GM19023 (cell line): ENCODE data around the gene ZDHHC14.

Experiments
- ATAC-seq: cut with Tn5 transposase; IDR thresholded peaks from one replicate; pipeline ENCODE4 v1.9.1; 2021; ENCODE audit warnings: mild to moderate bottlenecking, moderate library complexity; ENCODE audit not compliant: unreplicated experiment

Gene ZDHHC14

GRCh38 chr6:157652601-157653363 lies 271.8 kb downstream of the ZDHHC14 start:
- ATAC-seq = no peak

GRCh38 chr6:157653521-157653920 lies 272.5 kb downstream of the ZDHHC14 start:
- ATAC-seq = no peak

GRCh38 chr6:157655139-157655538 lies 274.1 kb downstream of the ZDHHC14 start:
- no peak for ATAC-seq

- ATAC-seq = no peak
These were observed 275.5 kb downstream of the ZDHHC14 start for GRCh38 chr6:157656437-157656997.

GRCh38 chr6:157657754-157658153 lies 276.8 kb downstream of the ZDHHC14 start:
- ATAC-seq = no peak

- ATAC-seq = no peak
These were observed 277.3 kb downstream of the ZDHHC14 start for GRCh38 chr6:157658301-157658700.

- ATAC-seq = no peak
These were observed 278.7 kb downstream of the ZDHHC14 start for GRCh38 chr6:157659536-157660271.

GRCh38 chr6:157660414-157660813 lies 279.4 kb downstream of the ZDHHC14 start:
- no peak for ATAC-seq

GRCh38 chr6:157661652-157662051 lies 280.7 kb downstream of the ZDHHC14 start:
- no peak for ATAC-seq

GRCh38 chr6:157663261-157663660 lies 282.3 kb downstream of the ZDHHC14 start:
- no peak for ATAC-seq

GRCh38 chr6:157665180-157665579 lies 284.2 kb downstream of the ZDHHC14 start:
- no peak for ATAC-seq

- no peak for ATAC-seq
These were observed 285.7 kb downstream of the ZDHHC14 start for GRCh38 chr6:157666729-157667128.

- no peak for ATAC-seq
These were observed 286.4 kb downstream of the ZDHHC14 start for GRCh38 chr6:157667211-157668008.

GRCh38 chr6:157668009-157668401 lies 287.0 kb downstream of the ZDHHC14 start:
- ATAC-seq = no peak

GRCh38 chr6:157668713-157669112 lies 287.7 kb downstream of the ZDHHC14 start:
- no peak for ATAC-seq

- ATAC-seq = no peak
These were observed 288.3 kb downstream of the ZDHHC14 start for GRCh38 chr6:157669323-157669722.

- no peak for ATAC-seq
These were observed 288.8 kb downstream of the ZDHHC14 start for GRCh38 chr6:157669747-157670216.

- ATAC-seq = no peak
These were observed 289.6 kb downstream of the ZDHHC14 start for GRCh38 chr6:157670466-157671186.

GRCh38 chr6:157672726-157673412 lies 291.9 kb downstream of the ZDHHC14 start:
- no peak for ATAC-seq

GRCh38 chr6:157673596-157673995 lies 292.6 kb downstream of the ZDHHC14 start:
- ATAC-seq = no peak
